Neural cell (in vitro differentiated cells): ENCODE results near the gene RFC4. TPM values are rescaled to one million over a fixed set of nuclear protein-coding genes. Genes with fewer than 3 reads are reported as not detected.

Experiments
- H2AFZ ChIP-seq: fragments of 200-600, 300-800 bp; sonication (generic), shearing (Covaris generic); 2 replicates; pipeline ENCODE4 v1.6.0; 2014; ENCODE audit warnings: low read depth, mild to moderate bottlenecking, antibody characterized with exemption, low read length, moderate library complexity
- H3F3A ChIP-seq: fragments of 200-600 bp; shearing (Covaris generic); 2 replicates; pipeline ENCODE4 v1.6.1; 2016; ENCODE audit warnings: mild to moderate bottlenecking, moderate library complexity, mixed read lengths, antibody characterized with exemption, low read length; ENCODE audit not compliant: insufficient read depth, poor library complexity, severe bottlenecking
- H3K27ac ChIP-seq: fragments of 200-600, 300-800 bp; sonication (generic), shearing (Covaris generic); 2 replicates; pipeline ENCODE4 v1.5.1; 2014; ENCODE audit warnings: mild to moderate bottlenecking, low read length, moderate library complexity
- H3K27me3 ChIP-seq: fragments of 300-800, 200-600 bp; sonication (generic), shearing (Covaris generic); 2 replicates; pipeline ENCODE4 v1.6.0; 2014; ENCODE audit warnings: mild to moderate bottlenecking, low read depth, low read length, moderate library complexity; ENCODE audit not compliant: insufficient read depth
- H3K36me3 ChIP-seq: fragments of 300-800, 200-600 bp; sonication (generic), shearing (Covaris generic); 2 replicates; pipeline ENCODE4 v1.5.1; 2014; ENCODE audit warnings: mild to moderate bottlenecking, antibody characterized with exemption, low read length, moderate library complexity; ENCODE audit not compliant: insufficient read depth
- H3K4me2 ChIP-seq: fragments of 300-800, 200-600 bp; sonication (generic), shearing (Covaris generic); 2 replicates; pipeline ENCODE4 v1.6.0; 2014; ENCODE audit warnings: mild to moderate bottlenecking, low read length
- H3K4me3 ChIP-seq: fragments of 300-800, 200-600 bp; sonication (generic), shearing (Covaris generic); 2 replicates; pipeline ENCODE4 v1.5.1; 2014; ENCODE audit warnings: mild to moderate bottlenecking, low read length, moderate library complexity
- H3K79me2 ChIP-seq: fragments of 200-600 bp; shearing (Covaris generic); replicated peaks from 2 replicates; pipeline ENCODE4 v1.6.0; 2014; ENCODE audit warnings: mild to moderate bottlenecking, low read length, moderate library complexity; ENCODE audit not compliant: insufficient read depth
- H3K9ac ChIP-seq: fragments of 300-800, 200-600 bp; sonication (generic), shearing (Covaris generic); 2 replicates; pipeline ENCODE4 v1.6.1; 2016; ENCODE audit warnings: mild to moderate bottlenecking, low read length, mixed read lengths
- H3K9me2 ChIP-seq: fragments of 200-600 bp; shearing (Covaris generic); 2 replicates; pipeline ENCODE4 v1.6.1; 2016; ENCODE audit warnings: mild to moderate bottlenecking, low read length, mixed read lengths; ENCODE audit not compliant: insufficient read depth
- H3K9me3 ChIP-seq: fragments of 200-600, 300-800 bp; sonication (generic), shearing (Covaris generic); 2 replicates; pipeline ENCODE4 v1.6.1; 2016; ENCODE audit warnings: mild to moderate bottlenecking, mixed run types, low read length, moderate library complexity, mixed read lengths
- H4K20me1 ChIP-seq: fragments of 200-600 bp; shearing (Covaris generic); 2 replicates; pipeline ENCODE4 v1.6.1; 2016; ENCODE audit warnings: mild to moderate bottlenecking, mixed run types; ENCODE audit not compliant: insufficient read depth
- CTCF ChIP-seq: fragments of 450-650 bp; IDR thresholded peaks from 2 replicates; pipeline ENCODE4 v1.5.1; 2014; ENCODE audit warnings: antibody characterized with exemption, mild to moderate bottlenecking, moderate library complexity; ENCODE audit not compliant: poor library complexity, severe bottlenecking
- EP300 ChIP-seq: fragments of 450-650 bp; conservative IDR thresholded peaks from 2 replicates; pipeline ENCODE4 v1.6.1; 2014; ENCODE audit warnings: antibody characterized with exemption, mild to moderate bottlenecking, moderate library complexity; ENCODE audit not compliant: poor library complexity, severe bottlenecking
- EZH2 ChIP-seq: fragments of 200-600, 300-800 bp; shearing (Covaris generic), sonication (generic); IDR thresholded peaks from 2 replicates; pipeline ENCODE4 v1.6.1; 2014; ENCODE audit warnings: antibody characterized with exemption, low read length, borderline replicate concordance, mild to moderate bottlenecking; ENCODE audit not compliant: insufficient read depth, poor library complexity, severe bottlenecking
- MXI1 ChIP-seq: fragments of 450-650 bp; conservative IDR thresholded peaks from 2 replicates; pipeline ENCODE4 v1.6.1; 2014; ENCODE audit warnings: antibody characterized with exemption, mild to moderate bottlenecking; ENCODE audit not compliant: poor library complexity, severe bottlenecking
- POLR2AphosphoS5 ChIP-seq: IDR thresholded peaks from 2 replicates; pipeline ENCODE4 v1.6.1; 2012
- RAD21 ChIP-seq: fragments of 450-650 bp; conservative IDR thresholded peaks from 2 replicates; pipeline ENCODE4 v1.6.1; 2014; ENCODE audit warnings: antibody characterized with exemption, mild to moderate bottlenecking, moderate library complexity
- REST ChIP-seq: IDR thresholded peaks from 2 replicates; pipeline ENCODE4 v1.6.1; 2012; ENCODE audit warnings: borderline replicate concordance
- SMC3 ChIP-seq: fragments of 450-650 bp; conservative IDR thresholded peaks from 2 replicates; pipeline ENCODE4 v1.6.1; 2014; ENCODE audit warnings: antibody characterized with exemption, mild to moderate bottlenecking, moderate library complexity; ENCODE audit not compliant: poor library complexity
- TAF1 ChIP-seq: IDR thresholded peaks from 2 replicates; pipeline ENCODE4 v1.6.1; 2012; ENCODE audit warnings: low read depth
- polyA plus RNA-seq: library from polyadenylated mRNA; depleted of rRNA; stranded (reverse); fragments of >200 nt; gene quantifications from 2 replicates; pipeline ENCODE4 v1.2.3, GENCODE V29; 2014

The RFC4 gene
- polyA plus RNA-seq, 1 donor from 2014 or later = 85.2 TPM

DNA sequence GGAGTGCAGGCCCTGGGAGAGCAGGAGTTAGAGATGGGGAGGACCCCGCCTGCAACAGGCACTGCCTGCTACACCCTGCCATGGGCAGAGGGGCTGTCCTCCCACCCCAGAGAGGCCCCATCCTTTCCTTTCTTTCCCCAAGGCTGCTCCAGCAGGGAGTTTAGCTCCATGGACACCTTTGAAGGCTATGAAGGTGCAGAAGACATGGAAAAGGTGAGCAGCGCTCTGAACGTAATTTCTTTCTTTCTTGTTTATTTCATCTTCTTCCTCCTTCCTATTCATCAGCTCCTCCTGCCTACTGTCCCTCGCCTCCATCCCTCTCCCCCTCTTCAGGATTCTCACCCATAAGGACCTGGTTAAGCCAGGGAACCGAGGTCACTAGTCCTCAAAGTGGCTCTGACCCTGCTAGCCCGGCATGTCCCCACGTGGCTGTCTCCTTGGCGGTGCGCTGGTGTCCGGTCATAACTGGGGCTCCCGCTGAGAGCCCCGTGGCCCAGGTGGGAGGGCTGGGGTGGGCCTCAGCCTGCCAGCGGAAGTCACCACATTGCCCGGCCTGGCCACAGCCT lies 20.2 kb upstream of the RFC4 start:
- Histone ChIP-seq H3K9me3 (no peaks in the 10 kb centered on the region), H3K27ac (no peak overlapping the region), H3K9ac (peak overlapping the region; percentile 67), H3K4me2 (no peak overlapping the region), H3F3A (no peaks in the 10 kb centered on the region), H3K79me2 (no peaks in the 10 kb centered on the region), H2AFZ (no peak overlapping the region), H3K4me3 (peak overlapping the region; percentile 74), H3K9me2 (no peaks in the 10 kb centered on the region), H4K20me1 (no peaks in the 10 kb centered on the region), H3K27me3 (peaks cover 54% of the 10 kb centered on the region), H3K36me3 (no peaks in the 10 kb centered on the region)
- TF ChIP-seq MXI1 (no peak), REST (no peak), EZH2 (no peak), EP300 (no peak), CTCF (no peak), SMC3 (no peak), TAF1 (no peak), RAD21 (no peak), POLR2AphosphoS5 (no peak)

DNA sequence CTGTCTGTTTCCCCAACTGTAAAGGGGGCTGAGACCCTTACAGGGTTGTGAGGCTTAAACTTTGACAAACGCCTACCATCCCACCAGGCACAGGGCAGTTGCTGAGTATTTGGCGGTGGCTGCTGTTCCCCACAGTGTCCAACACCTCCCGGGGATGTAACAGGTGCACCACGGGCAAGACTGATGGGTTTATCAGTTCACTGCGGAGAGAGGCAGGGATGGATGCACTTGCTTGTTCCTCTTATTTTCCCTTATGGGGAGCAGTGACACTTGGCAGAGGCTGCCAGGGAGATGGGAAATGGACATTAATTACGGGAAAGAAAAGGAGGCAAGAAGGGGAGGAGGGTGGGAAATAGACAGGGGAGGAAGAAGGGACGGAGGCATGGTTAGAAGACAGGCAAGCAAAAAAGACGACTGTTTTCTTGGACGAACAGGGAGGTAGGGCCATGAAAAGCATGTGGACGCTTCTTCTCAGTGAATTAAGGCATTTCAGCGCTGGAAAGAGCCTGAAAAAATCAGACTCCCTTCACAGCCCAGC lies 19.7 kb upstream of the RFC4 start:
- Histone ChIP-seq H3K9ac (no peak overlapping the region), H3K79me2 (no peaks in the 10 kb centered on the region), H3K4me3 (peak overlapping the region; percentile 74), H2AFZ (no peak overlapping the region), H3K9me2 (no peaks in the 10 kb centered on the region), H4K20me1 (no peaks in the 10 kb centered on the region), H3F3A (no peaks in the 10 kb centered on the region), H3K27ac (no peak overlapping the region), H3K27me3 (peaks cover 52% of the 10 kb centered on the region), H3K36me3 (no peaks in the 10 kb centered on the region), H3K4me2 (no peak overlapping the region), H3K9me3 (no peaks in the 10 kb centered on the region)
- no peak for TF ChIP-seq TAF1
- no peak for TF ChIP-seq EP300
- no peak for TF ChIP-seq MXI1
